C4-2B (cell line): ENCODE data around the gene CDC37.

Source experiments
- H3K27ac ChIP-seq: fragments of 450-650 bp; 2 replicates; pipeline ENCODE4 v1.5.1; 2017
- ZFX ChIP-seq: fragments of 450-650 bp; IDR thresholded peaks from 2 replicates; pipeline ENCODE4 v1.6.1; 2017
- TF ChIP-seq, protein P1 (sequence below): fragments of 450-650 bp; conservative IDR thresholded peaks from 2 replicates; pipeline ENCODE4 v1.5.1; 2017; ENCODE audit warnings: mild to moderate bottlenecking

The CDC37 gene

GRCh38 chr19:10419200-10419645, 15.9 kb upstream of the CDC37 start:
- peak overlapping the region; percentile 27 for H3K27ac ChIP-seq
- TF ChIP-seq, protein P1, sequence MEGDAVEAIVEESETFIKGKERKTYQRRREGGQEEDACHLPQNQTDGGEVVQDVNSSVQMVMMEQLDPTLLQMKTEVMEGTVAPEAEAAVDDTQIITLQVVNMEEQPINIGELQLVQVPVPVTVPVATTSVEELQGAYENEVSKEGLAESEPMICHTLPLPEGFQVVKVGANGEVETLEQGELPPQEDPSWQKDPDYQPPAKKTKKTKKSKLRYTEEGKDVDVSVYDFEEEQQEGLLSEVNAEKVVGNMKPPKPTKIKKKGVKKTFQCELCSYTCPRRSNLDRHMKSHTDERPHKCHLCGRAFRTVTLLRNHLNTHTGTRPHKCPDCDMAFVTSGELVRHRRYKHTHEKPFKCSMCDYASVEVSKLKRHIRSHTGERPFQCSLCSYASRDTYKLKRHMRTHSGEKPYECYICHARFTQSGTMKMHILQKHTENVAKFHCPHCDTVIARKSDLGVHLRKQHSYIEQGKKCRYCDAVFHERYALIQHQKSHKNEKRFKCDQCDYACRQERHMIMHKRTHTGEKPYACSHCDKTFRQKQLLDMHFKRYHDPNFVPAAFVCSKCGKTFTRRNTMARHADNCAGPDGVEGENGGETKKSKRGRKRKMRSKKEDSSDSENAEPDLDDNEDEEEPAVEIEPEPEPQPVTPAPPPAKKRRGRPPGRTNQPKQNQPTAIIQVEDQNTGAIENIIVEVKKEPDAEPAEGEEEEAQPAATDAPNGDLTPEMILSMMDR: no peak
- TF ChIP-seq ZFX: no peak

DNA sequence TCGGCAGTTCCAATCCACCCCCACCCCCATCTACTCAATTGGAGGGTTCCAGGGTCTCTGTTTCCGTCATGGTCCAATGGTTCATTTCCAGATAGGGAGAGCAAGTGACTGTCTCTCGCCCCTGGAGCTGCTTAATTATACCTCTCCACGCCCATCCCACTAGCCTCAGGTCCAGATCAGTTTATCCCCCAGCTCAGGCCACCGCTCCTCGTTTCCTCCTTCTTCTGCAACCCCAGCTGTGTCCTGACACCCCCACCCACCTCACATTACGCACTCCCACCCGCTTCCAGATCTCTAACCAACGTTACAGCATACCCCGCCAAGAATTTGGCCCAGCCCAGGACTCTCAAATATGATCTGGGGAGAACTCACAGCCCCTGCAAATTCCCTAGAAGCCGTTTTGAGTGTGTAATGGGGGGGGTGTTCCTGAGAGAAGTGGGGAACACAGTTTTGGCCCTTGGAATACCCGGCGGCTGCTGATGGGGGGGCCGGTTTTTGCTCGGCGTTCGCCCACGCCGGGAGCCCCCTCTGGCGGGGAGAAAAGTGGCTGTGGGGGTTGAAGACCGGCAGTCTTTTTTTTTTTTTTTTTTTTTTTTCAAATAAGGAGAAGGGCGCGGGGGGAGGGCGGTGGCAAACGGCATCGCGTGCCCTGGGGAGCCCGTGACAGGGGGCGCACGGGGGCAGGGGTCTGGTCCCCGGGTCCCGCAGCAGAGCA, 15.3 kb upstream of the CDC37 start:
- H3K27ac ChIP-seq: no peak overlapping the region
- no peak for TF ChIP-seq ZFX
- TF ChIP-seq, protein P1: no peak

- H3K27ac ChIP-seq: no peak overlapping the region
- TF ChIP-seq, protein P1: no peak
- no peak for TF ChIP-seq ZFX
These were observed 14.8 kb upstream of the CDC37 start for GRCh38 chr19:10418235-10418484.

DNA sequence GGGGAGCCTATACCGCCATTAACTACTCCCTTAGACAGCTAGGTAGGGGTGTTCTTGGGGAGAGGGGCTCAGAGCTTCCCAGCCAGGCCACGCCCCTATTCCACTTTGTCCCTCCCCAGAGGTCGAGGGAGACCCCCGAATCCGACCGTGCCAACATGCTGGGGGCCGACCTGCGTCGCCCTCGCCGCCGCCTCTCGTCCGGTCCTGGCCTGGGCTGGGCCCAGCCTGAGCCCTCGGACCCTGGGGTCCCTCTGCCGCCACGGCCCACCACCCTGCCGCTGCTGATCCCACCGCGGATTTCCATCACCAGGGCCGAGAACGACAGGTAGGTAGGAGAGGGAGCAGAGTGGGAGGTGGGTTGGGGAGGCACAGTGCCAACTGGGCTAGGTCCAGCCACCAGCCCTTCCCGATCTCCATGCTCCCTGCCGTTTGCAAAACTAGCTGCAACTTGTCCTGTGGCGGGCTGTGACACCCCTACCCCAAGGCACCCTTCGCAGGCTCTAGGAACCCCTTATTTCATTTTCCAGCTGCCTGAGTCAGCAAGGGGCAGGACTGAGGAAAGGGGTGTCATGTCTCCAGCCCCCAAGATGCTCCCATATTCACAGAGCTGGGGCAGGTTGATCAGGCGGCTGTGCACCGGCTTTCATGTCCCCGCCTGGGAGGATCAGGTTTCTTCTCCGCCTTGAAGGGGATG, 14.3 kb upstream of the CDC37 start:
- no peak overlapping the region for H3K27ac ChIP-seq
- no peak for TF ChIP-seq ZFX
- TF ChIP-seq, protein P1: no peak

DNA sequence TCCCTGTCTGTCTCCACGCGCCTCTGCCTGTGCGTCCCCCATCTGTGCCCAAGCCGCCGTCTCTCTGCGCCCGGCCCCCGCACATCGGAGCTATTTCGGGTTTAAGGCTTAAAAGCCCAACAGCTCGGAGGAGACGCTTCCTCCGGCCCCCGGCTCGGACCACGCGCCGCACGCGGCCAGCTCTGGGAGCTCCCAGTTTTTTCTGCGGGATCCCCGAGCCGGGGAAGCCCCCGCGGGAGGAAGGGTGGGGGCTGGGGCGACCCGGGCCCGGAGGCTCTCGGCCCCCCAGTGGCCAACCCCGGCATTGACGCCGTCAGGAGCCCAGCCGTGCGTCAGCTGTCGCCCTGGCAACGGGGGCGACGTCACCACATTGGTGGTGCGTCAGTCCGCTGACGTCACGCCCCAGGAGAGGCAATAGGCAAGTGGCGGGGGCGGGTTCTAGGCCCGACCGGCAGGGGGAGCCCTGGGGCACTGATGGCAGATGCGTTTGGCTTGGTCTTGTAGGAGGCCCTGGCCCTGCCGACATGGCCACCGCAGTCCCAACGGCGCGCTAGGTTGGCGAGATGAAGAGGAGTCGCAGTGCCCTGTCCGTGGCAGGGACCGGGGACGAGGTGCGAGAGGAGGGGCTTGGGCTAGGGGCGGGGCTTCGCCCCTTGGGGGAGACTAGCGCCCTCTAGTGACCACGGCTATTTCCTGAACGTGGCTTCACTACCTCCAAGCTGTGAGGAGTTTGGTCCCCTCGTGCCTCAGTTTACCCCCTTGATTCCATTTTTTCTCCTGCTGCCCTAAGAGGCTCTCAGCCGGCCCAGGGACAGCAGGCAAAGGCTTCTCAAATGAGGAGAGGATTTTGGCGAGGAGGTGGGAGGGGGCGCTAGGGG, 13.3 kb upstream of the CDC37 start:
- no peak for TF ChIP-seq ZFX
- TF ChIP-seq, protein P1: peak; percentile 97
- H3K27ac ChIP-seq: no peak overlapping the region

- no peak overlapping the region for H3K27ac ChIP-seq
- no peak for TF ChIP-seq ZFX
- TF ChIP-seq, protein P1: no peak
These were observed 12.7 kb upstream of the CDC37 start for GRCh38 chr19:10416083-10416379.
